HT1080 (cell line): ENCODE measurements around the gene SMIM5. TPM values are rescaled to one million over a fixed set of nuclear protein-coding genes. Genes with fewer than 3 reads are reported as not detected.
"Not testable (repeated sequence)": the region's sequence is repeated elsewhere in the genome, so short reads cannot be mapped to it uniquely, and the experiment has no call there.

Experiments used
- DNase-seq: peaks from one replicate; pipeline ENCODE4 v3.0.0-alpha.2; 2015; ENCODE audit warnings: low read depth
- total RNA-seq: library from RNA; depleted of rRNA; stranded (reverse); fragments of >200 nt; shearing (Covaris generic); gene quantifications from 2 replicates; pipeline ENCODE4 v1.2.3, GENCODE V29; 2014

SMIM5 gene
- total RNA-seq, 1 experiment from 2014 or later: not detected

DNA sequence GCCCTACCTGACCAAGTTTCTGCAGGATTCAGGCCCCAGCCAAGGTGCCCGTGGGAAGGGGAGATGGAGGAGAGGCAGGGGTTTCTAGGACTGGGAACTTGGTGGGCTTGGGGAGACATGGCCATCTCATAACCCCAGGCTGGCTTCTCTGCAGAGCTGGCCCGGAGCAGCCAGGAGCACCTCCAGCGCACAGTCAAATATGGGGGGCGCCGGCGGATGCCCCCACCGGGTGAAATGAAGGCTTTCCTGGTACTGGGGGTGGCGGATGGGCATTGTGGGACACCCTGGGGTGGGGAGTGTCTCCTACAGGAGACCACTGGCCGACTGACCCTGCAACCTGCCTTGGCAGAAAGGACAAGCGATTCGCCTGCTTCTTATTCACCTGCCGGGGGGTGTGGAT lies 9.2 kb upstream of the SMIM5 start:
- DNase-seq: no peak

DNA sequence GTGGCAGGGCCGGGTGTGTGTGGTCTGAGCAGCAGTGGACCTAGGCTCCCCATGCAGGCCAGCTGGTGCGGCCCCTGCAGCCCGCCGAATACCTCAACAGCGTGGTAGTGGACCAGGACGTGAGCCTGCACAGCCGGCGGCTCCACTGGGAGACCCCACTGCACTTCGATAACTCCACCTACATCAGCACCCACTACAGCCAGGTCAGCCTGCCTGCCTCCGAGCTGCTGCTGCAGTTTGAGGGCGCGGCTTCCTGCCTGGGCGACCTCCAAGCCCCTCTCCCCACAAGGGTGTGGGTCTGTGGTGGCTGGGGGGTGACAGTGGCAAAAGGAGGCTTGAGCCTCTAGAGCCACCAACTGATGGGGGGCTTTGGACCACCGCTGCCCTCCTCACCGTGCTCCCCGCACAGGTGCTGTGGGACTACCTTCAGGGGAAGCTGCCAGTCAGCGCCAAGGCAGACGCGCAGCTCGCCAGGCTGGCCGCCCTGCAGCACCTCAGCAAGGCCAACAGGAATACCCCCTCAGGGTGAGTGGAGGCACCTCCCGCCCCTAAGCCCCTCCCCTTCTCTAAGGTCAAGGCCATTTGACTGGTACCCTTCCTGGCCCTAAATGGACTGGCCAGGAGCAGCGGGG lies 8.4 kb upstream of the SMIM5 start:
- DNase-seq: no peak

DNA sequence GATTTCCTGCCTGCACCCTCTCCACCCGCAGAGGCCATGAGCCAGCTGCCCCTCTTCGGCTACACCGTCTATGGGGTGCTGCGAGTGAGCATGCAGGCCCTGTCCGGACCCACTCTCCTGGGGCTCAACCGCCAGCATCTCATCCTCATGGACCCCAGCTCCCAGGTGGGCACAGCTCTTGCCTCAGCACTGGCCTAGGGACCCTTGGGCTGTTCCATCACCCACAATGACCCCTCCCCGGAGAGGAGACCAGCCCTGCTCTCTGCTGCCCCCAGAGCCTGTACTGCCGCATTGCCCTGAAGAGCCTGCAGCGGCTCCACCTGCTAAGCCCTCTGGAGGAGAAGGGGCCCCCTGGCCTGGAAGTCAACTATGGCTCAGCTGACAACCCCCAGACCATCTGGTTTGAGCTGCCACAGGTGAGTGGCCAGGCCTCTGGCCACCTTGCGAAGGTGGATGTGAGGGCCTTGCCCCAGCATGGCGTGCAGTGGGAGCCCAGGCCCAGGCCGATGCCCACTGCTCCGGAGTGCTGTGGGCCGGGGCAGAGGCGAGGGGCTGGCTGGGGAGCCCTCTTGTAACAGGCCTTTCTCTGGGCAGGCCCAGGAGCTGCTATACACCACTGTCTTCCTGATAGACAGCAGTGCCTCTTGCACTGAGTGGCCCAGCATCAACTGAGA lies 7.3 kb upstream of the SMIM5 start:
- no peak for DNase-seq

DNA sequence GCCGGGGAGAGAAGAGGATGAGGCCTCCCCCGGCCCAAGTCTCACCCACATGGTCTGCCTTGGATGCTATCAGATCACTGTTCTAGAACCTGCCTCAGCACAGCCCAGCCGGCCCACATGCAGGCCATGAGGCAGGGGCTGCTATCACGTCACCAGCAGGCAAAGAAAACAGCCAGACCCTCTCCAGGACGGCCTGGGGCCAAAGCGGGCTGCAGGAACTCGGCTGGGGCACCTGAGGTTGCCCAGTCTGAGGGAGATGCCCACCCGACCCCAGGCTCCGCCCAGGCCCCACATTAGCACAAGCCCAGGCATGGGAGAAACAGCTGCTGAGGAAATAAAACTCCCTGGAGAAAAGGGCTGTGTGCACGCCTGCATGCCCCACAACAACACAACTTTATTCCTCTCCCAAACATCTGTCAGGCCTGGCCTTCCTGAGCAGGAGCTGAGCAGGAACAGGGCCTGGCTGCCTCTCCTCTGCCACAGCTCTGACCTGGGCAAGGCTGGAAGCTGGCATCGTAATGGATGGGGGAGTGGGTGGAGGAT lies 6.7 kb upstream of the SMIM5 start:
- no peak for DNase-seq

DNA sequence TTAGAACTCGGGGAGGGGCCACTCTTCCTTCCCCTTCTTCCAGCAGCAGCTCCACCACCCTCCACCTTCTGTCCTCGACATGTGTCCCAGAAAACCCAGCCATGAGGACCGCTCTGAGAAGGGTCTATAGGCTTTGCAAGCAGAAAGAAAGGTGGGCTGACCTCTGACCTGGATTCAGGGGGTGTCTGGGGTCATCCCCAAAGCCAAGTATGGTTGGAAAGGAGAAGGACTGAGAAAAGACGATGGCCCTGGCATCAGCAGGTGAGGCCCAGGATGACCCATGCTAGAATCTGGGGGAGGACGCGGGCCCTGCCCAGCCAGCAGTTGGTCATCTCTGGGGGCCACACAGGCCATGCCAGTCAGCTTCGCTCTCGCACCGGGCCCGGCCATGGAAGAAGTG lies 6.1 kb upstream of the SMIM5 start:
- DNase-seq: no peak

DNA sequence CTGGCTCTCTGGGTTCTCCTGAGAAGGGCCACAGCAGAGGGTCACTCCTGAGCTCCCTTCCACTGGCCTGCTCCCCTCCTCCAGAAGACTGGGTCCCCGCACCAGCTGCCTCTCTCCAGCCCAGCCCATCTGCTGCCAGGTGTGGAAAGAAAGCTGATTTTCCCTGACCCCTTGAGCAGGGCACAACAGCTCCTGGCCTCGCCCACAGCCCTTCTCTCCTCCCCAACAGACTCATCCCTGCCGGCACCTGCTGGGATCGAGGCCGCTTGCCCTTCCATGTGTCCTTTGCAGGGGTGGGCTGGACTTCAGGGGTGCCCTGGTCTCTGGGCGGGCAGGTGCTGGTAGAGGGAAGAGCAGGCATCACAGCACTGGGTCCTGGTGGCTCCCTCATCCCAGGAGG lies 4.8 kb upstream of the SMIM5 start:
- no peak for DNase-seq

DNA sequence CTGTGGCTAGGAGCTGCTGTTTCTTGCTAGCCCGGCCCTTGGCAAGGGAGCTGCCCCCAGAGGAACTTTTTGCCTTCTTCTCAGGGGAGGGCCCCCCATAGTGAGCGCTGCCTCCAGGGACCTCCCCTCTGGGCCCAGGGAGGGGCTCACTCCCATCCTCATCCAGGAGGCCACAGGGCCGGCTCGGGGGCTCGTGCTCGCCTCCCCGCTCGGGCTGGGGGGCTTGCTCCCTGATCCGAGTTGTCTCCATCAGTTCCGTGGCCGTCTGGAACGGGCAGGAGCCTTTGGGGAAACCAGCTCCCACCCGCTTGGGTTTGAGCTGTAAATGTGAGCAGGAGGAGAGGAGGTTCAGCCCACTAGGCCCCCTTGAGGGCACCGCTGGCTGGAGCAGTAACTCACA lies 4.1 kb upstream of the SMIM5 start:
- DNase-seq: no peak

DNA sequence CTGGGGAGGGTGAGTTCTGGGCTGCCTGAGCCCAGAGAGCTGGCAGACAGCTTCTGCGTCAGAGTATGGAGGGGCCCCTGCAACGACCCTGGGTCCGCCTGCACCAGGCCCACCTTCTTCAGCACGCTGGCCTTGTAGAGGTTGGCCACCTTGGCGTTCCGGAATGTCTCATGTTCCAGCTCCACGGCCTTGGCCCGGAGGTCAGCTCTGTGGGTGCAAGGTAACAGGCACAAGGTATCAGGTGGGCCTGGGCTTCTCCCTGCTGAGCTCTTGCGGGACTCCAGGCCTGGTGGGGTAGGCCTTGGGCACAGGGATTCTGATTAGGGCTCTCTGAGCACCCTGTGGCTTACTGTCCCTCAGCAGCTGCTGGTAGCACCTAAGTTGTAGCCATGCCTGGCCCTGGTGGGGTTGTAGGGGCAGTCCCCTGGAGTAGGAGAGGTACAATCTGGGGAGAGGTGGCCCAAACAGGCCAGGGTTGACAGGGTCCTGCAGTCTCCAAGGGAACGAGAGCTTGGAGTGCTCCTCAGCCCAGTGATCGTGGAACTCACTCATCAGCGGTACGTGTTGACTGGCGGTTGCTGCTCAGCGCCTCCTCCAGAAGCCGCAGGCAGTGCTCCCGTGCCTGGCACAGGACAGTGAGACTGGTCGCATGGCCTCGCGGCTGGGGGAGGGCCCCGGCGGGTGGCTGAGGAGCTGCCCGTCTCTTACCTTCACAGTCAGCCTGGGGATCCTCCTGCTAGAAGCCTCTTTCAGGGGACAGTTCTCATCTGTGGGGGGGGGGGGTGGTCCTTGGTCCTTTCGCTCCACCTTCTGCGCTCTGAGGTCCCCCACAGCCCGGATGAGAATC lies 2.9 kb upstream of the SMIM5 start:
- DNase-seq: no peak

DNA sequence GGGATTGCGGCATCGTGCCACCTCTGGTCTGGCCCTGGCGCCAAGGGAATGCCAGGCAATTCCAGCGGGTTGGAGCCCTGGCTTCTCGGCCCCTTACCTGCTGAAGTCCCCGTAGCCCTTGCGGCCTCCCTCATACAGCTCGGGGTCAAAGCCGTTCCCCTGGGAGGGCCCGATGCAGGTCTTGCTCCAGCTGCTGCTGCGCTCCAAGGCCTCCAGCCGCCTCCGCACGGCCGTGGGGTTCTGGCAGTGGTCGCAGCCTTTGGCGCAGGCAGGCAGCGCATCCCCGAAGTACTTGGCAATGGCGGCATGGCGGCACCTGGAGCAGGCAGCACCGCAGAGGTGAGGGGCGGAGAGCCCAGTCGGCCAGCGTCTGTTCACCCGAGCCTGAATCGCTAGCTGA lies 1.9 kb upstream of the SMIM5 start:
- DNase-seq: no peak

DNA sequence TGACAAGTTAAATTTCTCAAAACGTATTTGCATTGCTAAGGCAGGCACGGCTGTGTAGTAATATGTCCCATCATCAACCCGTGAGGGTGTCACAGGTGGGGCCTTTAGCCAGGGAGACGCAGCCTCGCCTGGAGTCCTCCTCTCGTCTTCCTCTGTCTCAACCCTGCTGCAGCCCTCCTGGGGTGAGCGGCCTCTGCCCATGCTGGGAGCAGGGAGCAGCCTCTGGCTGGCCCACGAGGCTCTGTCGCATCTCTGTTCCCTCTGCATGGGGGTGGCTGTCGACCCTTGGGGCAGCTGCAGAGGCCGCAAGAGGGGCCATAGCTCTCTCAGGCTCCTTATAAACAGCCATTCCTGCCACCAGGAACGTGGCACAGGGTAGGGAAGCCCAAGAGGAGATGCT lies 806 bp upstream of the SMIM5 start:
- no peak for DNase-seq

DNA sequence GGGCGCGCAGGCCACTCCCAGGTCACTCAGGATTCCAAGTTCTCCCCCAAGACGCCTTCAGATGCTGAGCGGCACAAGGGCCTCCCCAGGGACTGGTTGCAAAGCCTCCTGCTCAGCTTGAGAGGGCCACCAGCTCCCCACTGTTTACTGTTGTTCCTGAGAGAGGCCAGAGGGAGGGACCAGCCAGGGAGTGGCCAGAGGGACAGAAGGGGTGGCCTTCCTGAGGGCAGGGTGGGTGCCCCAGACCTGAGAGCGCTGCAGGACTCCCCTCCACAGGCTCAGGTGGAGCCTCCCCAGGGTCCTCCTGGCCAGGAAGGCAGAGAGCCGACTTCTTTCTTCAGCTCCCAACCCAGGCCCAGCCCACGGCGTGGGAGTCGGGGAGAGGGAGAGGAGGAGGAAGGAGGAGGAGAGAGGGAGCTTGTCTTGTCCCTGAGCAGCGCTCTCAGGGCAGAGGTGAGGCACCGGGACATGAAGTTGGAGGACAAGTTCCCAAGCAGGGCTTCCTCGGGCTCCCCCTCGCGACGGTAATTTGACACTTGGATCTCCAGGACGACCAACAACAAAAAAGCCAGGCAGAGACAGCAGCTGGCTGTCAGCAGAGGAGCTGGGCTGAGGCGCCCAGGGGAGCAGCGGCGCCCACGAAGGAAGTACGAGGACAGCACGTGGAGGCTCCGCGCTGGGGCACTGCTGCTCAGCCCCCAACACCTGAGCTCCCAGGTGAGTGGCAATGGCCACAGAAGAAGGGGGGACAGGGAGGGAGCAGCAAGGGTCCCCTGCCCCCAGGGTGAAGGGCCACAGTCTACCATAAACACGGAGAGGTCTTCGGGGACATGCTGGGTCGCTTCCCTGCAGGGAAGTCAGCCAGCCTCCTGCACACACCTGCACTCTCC lies 497 bp downstream of the SMIM5 start:
- DNase-seq: peak; percentile 93

DNA sequence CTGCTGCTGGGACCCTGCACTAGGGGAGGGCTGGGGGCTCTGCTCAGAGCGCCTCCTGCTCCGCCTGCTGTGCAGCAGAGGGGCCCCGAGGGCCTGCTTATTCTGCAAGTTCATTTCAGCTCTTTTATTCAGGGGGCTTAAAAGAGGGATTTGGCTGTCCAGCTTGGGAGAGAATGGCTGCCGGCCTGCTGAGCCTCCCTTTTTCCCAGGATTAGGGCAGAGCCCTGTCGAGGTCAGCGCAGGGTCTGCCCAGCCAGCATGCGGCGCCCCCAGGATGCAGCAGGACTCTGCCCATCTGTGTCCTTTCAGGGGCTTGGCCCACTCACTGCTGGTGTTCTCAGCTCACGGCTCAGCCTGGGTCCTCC lies 1.1 kb downstream of the SMIM5 start:
- no peak for DNase-seq

DNA sequence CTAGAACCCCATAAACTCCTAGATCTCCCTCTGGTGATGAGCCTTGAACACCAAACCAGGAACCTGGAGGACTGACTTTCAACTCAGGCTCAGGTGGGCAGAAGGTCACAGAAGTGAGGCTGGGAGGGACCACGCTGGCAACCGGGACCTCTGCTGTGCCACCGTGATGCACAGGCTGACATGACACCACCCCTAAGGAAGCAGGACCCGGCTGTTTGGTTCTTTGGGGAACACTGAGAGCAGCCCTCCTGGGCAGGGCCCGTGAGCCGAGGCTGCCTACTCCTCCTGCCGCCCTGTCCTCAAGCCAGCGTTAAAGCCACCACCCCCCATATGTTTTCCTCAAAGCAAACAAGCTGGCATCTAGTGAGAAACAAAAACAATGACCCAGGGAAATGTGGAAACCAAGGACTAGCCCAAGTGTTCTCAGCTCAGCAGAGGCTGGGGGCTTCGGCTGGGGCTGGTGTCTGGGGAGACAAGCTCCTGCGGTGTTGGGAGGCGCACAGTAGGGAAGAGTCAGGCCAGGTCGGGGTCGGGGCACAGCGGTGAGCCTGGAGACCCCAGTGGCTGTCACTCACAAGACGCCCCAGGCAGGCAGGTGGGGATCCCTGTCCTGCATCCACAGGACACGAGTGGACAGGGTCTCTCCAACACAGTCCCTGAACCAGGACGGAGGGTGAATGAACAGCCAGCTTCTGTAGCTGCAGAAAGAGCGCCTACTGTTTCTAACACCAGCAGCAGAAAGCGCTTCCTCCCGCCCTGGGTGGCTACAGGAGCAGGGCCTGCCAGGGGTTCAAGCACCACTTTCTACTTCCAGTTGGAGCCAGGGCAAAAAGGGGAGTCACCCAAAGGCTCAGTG lies 1.7 kb downstream of the SMIM5 start:
- no peak for DNase-seq

DNA sequence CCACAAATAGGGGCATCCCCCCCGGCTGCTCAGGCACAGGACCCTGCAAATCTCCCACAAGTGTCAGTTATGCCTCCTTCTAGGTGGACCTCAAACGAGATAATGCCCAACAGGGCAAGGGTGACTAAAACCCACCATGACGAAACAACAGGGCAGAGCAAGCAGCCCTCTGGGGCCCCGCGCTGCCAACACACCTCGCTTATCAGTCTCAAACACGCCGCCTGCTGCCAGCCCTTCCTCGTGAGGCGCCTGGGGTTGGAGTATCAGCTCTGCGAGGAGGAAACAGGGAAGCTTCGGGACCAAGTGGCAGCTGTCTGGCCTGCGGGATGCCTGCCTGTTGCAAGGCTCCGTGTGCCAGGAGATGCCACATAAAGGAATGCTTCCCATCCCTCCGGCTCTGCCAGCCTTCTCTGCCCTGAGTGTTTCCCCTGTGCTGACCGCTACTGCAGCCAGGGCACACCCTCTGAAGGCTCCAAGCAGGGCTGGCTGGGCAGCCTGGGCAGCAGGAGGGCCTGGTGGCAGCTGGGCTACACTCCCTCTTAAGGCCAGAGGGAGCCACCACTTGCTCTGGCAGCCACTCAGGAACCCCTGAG lies 2.5 kb downstream of the SMIM5 start:
- no peak for DNase-seq

DNA sequence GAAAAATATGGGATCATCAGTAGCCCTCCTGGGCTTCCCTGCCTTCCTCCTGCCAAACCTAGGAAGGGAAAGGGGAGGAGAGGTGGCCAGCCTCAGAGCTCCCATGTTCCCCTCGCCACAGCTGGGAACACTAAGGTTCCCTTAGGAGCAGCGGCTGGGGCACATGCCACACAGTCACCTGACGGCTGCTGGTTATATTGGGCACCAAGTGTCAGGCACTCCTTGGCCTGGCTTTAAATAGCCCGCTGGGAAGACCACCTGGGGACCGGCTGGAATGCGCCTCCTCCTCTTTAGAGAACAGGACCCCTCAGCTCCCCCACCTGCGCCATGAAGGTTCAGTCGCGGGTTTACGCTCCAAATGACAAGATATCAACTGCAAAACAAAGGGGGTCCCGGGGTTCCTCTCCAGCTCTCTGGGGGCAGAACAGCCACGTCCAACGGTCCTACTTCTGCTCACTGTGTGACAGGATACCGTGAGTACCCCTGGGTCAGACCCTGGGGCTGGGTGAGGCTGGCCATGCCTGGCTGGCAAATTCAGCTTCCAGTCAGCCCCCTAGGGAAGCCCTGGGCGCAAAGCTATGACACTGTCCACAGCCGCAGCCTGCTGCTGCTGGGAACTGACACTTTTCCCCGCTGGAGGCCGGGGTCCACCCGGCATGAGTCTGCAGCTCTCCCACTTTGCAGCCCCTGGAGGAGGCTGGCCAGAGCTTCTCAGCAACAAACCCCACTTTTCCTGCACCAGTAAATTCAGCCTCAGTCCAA lies 3.3 kb downstream of the SMIM5 start:
- DNase-seq: no peak

DNA sequence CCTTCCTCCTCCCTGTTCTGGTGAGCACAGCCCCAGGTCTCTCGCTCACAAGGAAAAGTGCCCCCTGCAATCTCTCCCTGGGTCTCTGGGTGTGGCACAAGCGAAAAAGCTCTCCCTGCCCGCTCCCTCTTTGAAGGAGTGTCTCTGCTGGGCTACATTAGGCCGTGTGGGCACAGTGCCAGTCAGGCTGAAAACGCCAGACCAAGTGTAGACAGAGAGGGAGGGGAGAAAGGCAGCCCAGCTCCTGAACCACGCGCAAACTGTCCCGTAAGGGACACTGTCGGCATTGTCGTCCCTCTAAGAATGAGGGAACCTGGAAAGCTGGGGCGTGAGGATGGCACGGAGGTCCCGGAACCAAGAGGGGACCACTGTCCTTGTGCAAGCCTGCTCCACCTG lies 3.9 kb downstream of the SMIM5 start:
- no peak for DNase-seq

DNA sequence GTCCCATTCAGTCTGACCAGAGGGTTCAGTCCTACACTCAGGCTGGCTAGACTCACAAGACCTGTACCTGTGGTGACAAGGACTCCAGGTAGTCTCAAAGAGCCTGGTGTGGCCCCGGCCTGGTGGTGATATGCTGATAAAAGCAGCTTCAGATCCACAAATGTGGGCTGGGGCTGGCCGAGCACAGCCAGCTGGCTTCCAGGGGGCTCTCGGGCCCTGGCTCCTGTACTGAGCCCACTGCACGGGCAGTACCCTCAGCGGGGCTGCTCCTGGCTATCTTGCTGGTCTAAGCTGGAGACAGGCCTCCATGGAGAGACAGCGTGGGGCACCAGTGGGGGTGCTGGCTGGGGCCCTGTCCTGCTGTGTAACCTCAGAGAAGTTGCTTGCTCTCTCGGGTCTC lies 4.3 kb downstream of the SMIM5 start:
- DNase-seq: no peak

DNA sequence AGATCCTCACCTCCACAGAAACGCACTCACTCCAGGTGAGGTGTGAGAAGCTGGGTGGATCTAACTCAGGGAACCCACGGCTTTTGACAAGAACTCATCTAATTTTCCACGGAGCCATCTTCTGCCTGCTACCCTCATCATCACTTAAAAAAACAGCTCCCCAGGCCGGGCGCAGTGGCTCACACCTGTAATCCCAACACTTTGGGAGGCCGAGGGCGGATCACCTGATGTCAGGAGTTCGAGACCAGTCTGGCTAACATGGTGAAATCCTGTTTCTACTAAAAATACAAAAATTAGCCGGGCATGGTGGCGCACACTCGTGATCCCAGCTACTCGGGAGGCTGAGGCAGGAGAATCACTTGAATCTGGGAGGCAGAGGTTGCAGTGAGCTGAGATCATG lies 4.8 kb downstream of the SMIM5 start:
- not testable (repeated sequence) for DNase-seq

DNA sequence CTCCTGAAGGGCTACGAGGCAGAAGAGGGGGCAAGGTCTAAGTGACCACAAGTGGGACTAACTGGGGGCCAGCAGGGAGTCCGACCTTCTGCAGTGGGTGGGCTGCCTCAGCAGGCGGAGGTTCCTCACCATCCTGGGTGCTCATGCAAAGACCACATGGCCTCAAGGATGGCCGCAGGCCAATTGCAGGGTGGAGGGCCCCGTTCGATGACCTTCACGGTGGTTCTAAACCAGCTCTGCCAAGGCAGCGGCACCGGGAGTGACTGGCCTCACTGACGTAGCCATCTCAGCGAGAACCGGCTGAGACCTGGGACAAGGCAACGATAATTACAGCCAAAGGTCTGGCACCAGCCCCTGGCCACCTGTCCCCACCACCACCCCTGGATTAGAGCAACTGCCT lies 5.7 kb downstream of the SMIM5 start:
- no peak for DNase-seq
